Epithelial cell of umbilical artery (primary cell): ENCODE data around the gene RAB14. TPM values are rescaled to one million over a fixed set of nuclear protein-coding genes. Genes with fewer than 3 reads are reported as not detected.

Source experiments
- total RNA-seq: library from RNA; depleted of rRNA; stranded (reverse); fragments of >200 nt; gene quantifications from 2 replicates; pipeline ENCODE4 v1.2.3, GENCODE V29; 2014

The RAB14 gene
- 27.9 and 31.2 TPM in 2 replicates for total RNA-seq

DNA sequence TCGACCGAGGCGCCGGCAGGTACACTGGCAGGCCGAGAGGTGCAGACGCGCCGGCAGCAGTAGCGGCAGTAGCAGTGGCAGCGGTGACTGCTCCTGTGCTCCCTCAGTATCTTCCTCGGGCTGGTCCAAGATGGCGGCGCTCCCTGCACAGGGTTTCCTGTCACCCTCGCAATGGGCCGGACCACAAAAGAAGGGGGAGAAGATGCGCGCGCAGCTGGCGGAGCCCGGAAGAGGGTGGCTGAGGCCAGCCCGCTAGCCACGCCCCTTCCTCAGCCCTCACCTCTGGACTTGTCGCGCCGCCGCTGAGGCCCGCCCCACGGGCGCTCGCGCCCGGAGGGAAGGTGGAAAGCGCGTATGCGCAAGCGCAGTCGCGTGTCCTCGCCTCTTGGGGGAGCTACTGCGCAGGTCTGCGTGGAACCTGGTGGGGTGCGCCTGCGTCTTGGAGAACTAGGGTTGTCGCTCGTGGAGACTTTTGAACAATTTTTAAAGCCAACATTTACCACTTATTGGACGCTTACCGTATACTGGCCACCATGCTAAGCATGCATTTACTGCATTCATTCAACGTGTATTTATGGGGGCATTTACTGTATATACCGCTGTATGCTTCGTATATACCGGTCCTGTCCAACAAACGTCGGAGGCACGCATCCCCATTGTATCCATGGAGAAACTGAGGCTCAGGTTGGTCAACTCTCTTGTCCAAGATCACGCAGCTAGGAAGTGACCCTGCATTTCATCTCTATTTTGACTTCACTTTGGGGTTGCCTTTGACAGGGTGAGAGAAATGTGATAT lies at the start of gene RAB14:
RAB14 (minus strand) TSS at position 132 of the 796 bp plus-strand sequence. CDS start 8,457 bp downstream, outside the sequence.

Other genes with a start within 250 kb of the RAB14 start
- gene C5, start 151.6 kb downstream of the RAB14 start, total RNA-seq: 2.3 TPM in 2 replicates
- gene CNTRL, start 126.9 kb downstream of the RAB14 start, total RNA-seq: 7.1 and 13.4 TPM in 2 replicates
- gene GSN, start 66.3 kb upstream of the RAB14 start, total RNA-seq: 195 and 201 TPM in 2 replicates
- 116 and 266 TPM in 2 replicates for gene STOM, start 168.4 kb upstream of the RAB14 start, total RNA-seq